Omental fat pad (tissue), 4 donors: ENCODE results near the gene COPB2. TPM values are rescaled to one million over a fixed set of nuclear protein-coding genes. Genes with fewer than 3 reads are reported as not detected.

Source experiments
- ATAC-seq: fragments of 150-250 bp; one replicate; pipeline ENCODE4 v1.9.1; 2016; ENCODE audit warnings: mild to moderate bottlenecking, moderate library complexity; ENCODE audit not compliant: low FRiP score
- DNase-seq: peaks from one replicate; pipeline ENCODE4 v3.0.0-alpha.2; 2019; ENCODE audit warnings: low spot score
- total RNA-seq, 4 donors: library from RNA; depleted of rRNA; stranded (reverse); fragments of >200 nt; gene quantifications; one replicate each; pipeline ENCODE4 v1.1.0, GENCODE V29; 2016
- TF ChIP-seq, protein P1 (sequence below), 3 donors: fragments of 450-650 bp; IDR thresholded peaks; one replicate each; pipeline ENCODE4 v1.5.1; 2016 to 2017; ENCODE audit warnings: antibody characterized with exemption in 3 of 3, mild to moderate bottlenecking in 3 of 3, moderate library complexity in 2 of 3

The COPB2 gene
- total RNA-seq, 4 donors from 2014 or later = 77.1 to 97.6 (median 91.1) TPM

DNA sequence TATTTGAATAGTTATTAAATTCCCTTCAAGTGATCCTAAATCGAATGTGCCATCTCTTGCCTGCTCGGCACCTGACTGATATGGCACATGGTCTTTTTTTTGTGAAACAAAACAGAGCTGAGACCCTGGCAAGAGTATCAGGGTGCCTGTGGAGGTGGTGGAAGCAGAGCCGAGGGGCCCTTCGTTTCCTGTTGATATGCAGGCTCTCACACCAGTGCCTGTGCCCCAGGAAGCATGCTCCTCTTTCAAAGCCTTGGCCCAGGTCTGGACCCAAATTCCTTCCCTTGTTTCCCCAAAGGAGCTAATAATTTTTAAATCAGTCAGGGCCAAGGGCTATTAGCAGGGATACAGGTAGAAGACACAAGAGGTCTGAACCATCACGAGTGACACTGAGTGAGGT, 67.1 kb downstream of the COPB2 start:
- DNase-seq (no peak), ATAC-seq (no peak)
- TF ChIP-seq, protein P1, sequence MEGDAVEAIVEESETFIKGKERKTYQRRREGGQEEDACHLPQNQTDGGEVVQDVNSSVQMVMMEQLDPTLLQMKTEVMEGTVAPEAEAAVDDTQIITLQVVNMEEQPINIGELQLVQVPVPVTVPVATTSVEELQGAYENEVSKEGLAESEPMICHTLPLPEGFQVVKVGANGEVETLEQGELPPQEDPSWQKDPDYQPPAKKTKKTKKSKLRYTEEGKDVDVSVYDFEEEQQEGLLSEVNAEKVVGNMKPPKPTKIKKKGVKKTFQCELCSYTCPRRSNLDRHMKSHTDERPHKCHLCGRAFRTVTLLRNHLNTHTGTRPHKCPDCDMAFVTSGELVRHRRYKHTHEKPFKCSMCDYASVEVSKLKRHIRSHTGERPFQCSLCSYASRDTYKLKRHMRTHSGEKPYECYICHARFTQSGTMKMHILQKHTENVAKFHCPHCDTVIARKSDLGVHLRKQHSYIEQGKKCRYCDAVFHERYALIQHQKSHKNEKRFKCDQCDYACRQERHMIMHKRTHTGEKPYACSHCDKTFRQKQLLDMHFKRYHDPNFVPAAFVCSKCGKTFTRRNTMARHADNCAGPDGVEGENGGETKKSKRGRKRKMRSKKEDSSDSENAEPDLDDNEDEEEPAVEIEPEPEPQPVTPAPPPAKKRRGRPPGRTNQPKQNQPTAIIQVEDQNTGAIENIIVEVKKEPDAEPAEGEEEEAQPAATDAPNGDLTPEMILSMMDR (IDR thresholded peaks at IDR 0.05) = no peak

DNA sequence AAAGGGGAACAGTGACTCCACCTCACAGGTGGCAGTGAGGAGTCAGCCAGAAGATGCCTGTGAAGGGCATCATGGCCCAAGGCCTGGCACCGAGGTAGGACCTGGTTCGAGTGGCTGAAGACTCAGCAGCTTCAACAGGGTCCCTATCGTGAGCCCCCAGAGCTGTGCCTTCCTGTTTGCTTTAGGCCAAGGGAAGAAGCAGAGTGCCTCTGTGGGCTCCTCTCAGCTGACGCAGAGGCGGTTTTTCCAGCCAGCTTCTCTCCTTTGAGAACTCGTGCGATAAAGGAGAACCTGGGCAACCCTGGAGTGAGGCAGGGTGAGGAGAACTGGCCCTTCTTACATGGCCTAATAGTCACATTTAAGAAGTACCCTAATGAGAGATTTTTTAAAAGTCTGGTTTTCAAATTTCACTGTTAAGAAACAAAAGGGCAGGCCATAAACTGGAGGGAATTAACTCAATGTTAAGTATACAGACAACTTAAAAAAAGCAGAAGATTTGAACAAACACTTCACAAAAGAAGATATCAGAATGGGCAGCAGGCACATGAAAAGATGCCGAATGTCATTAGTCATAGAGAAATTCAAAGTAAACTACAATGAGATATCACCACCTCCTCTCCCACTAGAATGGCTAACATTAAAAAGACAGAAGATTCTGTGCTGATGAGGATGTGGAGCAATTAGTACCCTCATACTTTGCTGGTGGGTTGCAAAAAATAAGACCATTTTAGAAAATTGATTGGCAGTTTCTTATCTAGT, 68.7 kb downstream of the COPB2 start:
- TF ChIP-seq, protein P1 (IDR thresholded peaks at IDR 0.05) = no peak
- no peak for DNase-seq
- no peak for ATAC-seq

DNA sequence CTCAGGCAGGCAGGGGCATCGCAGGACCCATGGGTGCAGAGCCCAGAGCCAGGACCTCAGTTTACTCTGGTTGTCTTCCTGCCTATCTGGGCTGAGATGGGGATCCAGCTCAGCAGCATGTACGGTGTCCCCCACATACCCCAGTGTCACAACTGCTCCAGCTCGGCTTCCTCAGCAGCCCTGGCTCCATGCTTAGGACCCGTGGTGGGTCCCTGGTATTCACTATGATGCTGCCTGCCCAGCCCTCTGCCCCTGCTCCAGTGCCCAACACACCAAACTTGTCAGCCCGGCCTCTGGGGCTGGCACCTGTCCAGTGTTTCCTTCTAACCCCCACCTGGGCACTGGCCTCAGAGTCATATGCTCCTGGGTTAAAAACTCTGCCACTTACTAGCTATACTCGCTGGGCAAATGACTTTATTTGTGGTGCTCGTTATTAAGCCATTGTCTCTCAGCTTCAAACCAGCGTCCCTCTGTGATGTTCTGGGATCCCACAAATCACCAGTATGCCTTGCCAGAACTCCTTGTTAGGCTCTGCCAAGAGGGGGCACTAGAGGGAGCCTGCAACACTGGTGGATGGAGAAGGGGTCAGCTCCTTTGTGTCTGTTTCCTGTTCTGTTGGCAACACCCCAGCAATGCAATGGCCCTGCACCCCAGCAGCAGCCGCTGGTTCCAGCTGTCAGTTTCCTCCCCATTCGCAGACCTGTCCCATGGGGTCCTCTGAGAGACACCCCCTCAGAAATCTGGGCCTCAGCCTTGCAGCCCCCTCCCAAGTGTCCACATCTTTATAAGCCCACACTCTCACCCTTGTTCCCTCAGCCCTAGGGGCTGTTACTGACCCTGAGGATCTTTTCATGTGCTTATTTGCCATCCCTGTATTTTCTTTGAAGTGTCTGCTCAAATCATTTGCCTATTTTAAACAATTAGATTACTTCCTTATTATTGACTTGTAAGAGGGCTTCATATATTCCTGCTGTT, 69.7 kb downstream of the COPB2 start:
- DNase-seq = no peak
- ATAC-seq = no peak
- TF ChIP-seq, protein P1 (IDR thresholded peaks at IDR 0.05) = no peak

DNA sequence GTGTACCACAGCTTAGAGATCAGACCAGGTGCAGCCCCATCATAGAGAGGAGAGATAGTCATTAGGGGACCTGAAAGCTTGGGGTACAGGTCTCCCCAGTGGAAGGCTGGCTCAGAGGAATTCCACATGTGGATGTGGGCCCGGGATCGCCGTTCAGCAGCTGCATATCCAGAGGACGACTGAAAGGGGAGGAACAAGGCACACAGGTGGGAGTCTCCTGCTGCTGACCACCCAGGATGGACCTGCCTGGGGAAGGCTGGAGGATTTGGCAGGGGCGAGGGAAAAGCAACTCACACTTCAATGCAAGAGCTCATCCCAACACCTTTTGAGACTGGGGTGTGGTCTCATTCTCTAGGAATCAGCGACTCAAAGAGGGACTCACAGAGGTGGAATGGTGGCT, 70.6 kb downstream of the COPB2 start:
- ATAC-seq (no peak), DNase-seq (no peak)
- TF ChIP-seq, protein P1 (IDR thresholded peaks at IDR 0.05) = no peak

DNA sequence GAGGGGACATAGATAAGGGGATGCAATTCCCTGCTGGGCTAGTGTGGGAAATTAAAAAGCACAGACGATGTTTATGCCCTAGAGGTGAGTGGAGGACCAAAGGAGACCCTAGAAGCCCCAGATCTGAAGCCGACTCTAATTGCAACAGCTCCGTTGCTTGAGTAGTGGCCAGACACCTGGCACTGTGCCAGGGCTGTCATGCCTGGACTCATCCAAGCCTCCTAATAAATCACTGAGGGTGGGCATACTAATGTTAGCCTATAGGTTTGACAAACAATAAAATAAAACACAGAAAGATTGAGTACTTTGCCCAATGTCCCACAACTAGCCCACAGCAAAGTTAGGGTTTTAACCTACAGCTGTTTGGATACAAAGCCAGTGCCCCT, 71.0 kb downstream of the COPB2 start:
- DNase-seq (no peak), ATAC-seq (no peak)
- TF ChIP-seq, protein P1 (IDR thresholded peaks at IDR 0.05) = no peak

DNA sequence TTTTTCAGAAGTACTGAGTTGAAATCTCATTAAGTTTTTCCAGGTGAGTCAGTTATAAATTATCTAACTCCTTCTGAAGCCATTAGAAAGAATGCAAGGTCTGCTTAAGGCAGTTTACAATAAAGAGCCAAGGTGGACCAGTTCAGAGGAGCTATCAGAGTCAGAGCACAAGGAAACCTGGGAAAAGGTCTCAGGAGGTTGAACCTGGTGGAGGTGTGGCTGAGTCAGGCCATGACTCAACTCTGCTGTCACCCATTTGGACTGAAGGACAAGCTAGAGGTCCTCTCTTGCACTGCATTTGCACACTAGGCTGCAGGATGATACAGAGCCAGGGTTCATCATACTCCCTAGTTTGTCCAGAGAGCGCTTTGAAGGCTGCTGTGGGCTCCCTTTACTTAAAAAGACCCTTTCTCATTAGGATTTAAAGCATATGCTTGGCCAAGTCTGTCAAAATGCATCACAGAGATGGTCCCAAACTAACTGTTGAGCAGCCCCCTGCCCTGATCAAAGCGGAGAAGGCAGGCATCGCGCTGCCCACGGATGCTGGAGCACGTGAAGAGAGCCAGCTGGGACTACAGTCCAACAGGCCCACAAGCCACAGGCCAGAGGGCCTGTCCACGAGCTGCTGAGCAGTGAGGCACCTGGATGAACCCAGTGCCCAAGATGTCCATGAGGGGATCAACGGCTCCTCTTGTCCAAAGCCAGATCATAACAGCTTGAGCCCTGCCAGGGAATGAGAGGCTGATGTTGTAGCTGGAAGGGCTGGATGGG, 71.6 kb downstream of the COPB2 start:
- DNase-seq (no peak), ATAC-seq (no peak)
- TF ChIP-seq, protein P1 (IDR thresholded peaks at IDR 0.05) = no peak
